HL-60 (cell line): ENCODE measurements around the gene JUNB.

Experiments
- CTCF ChIP-seq: IDR thresholded peaks from one replicate; pipeline ENCODE4 v1.5.1; 2011; ENCODE audit warnings: low read length, control low read depth, inconsistent platforms; ENCODE audit not compliant: insufficient read depth
- GABPA ChIP-seq: IDR thresholded peaks from 2 replicates; pipeline ENCODE4 v1.6.1; 2012; ENCODE audit warnings: low read depth
- POLR2AphosphoS5 ChIP-seq: IDR thresholded peaks from 2 replicates; pipeline ENCODE4 v1.6.1; 2012; ENCODE audit warnings: low read depth

- no peak for TF ChIP-seq CTCF
- TF ChIP-seq POLR2AphosphoS5: no peak
- no peak for TF ChIP-seq GABPA
Measured at GRCh38 chr19:12834976-12835757, 43.9 kb downstream of the JUNB start.
